Measurements from ENCODE around the gene MKNK2. TPM values are rescaled to one million over a fixed set of nuclear protein-coding genes. Genes with fewer than 3 reads are reported as not detected.
"Not testable (repeated sequence)": the region's sequence is repeated elsewhere in the genome, so short reads cannot be mapped to it uniquely, and the experiment has no call there.

Gene MKNK2
- total RNA-seq, 1 donor: 82.5 TPM

GRCh38 chr19:2034729-2035589 is 16.1 kb downstream of the MKNK2 start:
- Histone ChIP-seq H4K20me1 (ENCODE audit: insufficient read depth, low read length) (no peaks in the 10 kb centered on the region), H3K27ac (ENCODE audit: low read depth, low read length) (no peak overlapping the region), H3K4me3 (ENCODE audit: insufficient read depth, low read length) (no peak overlapping the region), H3K27me3 (ENCODE audit: insufficient read depth, low read length) (no peaks in the 10 kb centered on the region), H3K9me3 (ENCODE audit: low read depth, low read length) (peaks cover 4% of the 10 kb centered on the region), H3K36me3 (ENCODE audit: insufficient read depth, low read length) (peaks cover 15% of the 10 kb centered on the region), H3K4me1 (ENCODE audit: insufficient read depth, low read length) (peaks cover 12% of the 10 kb centered on the region), H2AFZ (ENCODE audit: low read length) (no peak overlapping the region), H3K4me2 (ENCODE audit: insufficient read depth, low read length) (no peak overlapping the region), H3K79me2 (ENCODE audit: insufficient read depth, low read length) (no peaks in the 10 kb centered on the region)
- TF ChIP-seq CTCF (IDR thresholded peaks at IDR 0.05; ENCODE audit: extremely low read depth, low read depth, low read length): no peak
- DNase-seq (ENCODE audit: insufficient read length, low spot score, missing footprints): peak; percentile 93

- DNase-seq (ENCODE audit: insufficient read length, low spot score, missing footprints): peak; percentile 59
- H3K4me2 ChIP-seq (ENCODE audit: insufficient read depth, low read length); H3K36me3 ChIP-seq (ENCODE audit: insufficient read depth, low read length); H3K27ac ChIP-seq (ENCODE audit: low read depth, low read length); H3K79me2 ChIP-seq (ENCODE audit: insufficient read depth, low read length); H2AFZ ChIP-seq (ENCODE audit: low read length); H4K20me1 ChIP-seq (ENCODE audit: insufficient read depth, low read length); H3K4me3 ChIP-seq (ENCODE audit: insufficient read depth, low read length); H3K9me3 ChIP-seq (ENCODE audit: low read depth, low read length); H3K27me3 ChIP-seq (ENCODE audit: insufficient read depth, low read length): not testable (repeated sequence)
- peaks cover 12% of the 10 kb centered on the region for H3K4me1 ChIP-seq (ENCODE audit: insufficient read depth, low read length)
Measured at GRCh38 chr19:2034253-2034652, 16.8 kb downstream of the MKNK2 start.

GRCh38 chr19:2033825-2034159 is 17.3 kb downstream of the MKNK2 start:
- H4K20me1 ChIP-seq (ENCODE audit: insufficient read depth, low read length): no peaks in the 10 kb centered on the region
- H3K4me1 ChIP-seq (ENCODE audit: insufficient read depth, low read length): peaks cover 13% of the 10 kb centered on the region
- H2AFZ ChIP-seq (ENCODE audit: low read length): no peak overlapping the region
- no peak for DNase-seq (ENCODE audit: insufficient read length, low spot score, missing footprints)
- H3K9me3 ChIP-seq (ENCODE audit: low read depth, low read length): peaks cover 4% of the 10 kb centered on the region
- no peak for TF ChIP-seq CTCF (IDR thresholded peaks at IDR 0.05; ENCODE audit: extremely low read depth, low read depth, low read length)
- H3K79me2 ChIP-seq (ENCODE audit: insufficient read depth, low read length): no peaks in the 10 kb centered on the region
- no peak overlapping the region for H3K27ac ChIP-seq (ENCODE audit: low read depth, low read length)
- no peaks in the 10 kb centered on the region for H3K27me3 ChIP-seq (ENCODE audit: insufficient read depth, low read length)
- no peak overlapping the region for H3K4me3 ChIP-seq (ENCODE audit: insufficient read depth, low read length)
- H3K4me2 ChIP-seq (ENCODE audit: insufficient read depth, low read length): no peak overlapping the region
- peaks cover 9% of the 10 kb centered on the region for H3K36me3 ChIP-seq (ENCODE audit: insufficient read depth, low read length)

- Histone ChIP-seq H2AFZ (ENCODE audit: low read length) (no peak overlapping the region), H3K9me3 (ENCODE audit: low read depth, low read length) (peaks cover 4% of the 10 kb centered on the region), H3K27ac (ENCODE audit: low read depth, low read length) (no peak overlapping the region), H3K4me3 (ENCODE audit: insufficient read depth, low read length) (no peak overlapping the region), H3K27me3 (ENCODE audit: insufficient read depth, low read length) (no peaks in the 10 kb centered on the region), H3K79me2 (ENCODE audit: insufficient read depth, low read length) (no peaks in the 10 kb centered on the region), H3K4me2 (ENCODE audit: insufficient read depth, low read length) (no peak overlapping the region), H3K36me3 (ENCODE audit: insufficient read depth, low read length) (peaks cover 6% of the 10 kb centered on the region), H3K4me1 (ENCODE audit: insufficient read depth, low read length) (peaks cover 17% of the 10 kb centered on the region), H4K20me1 (ENCODE audit: insufficient read depth, low read length) (no peaks in the 10 kb centered on the region)
- peak; percentile 55 for DNase-seq (ENCODE audit: insufficient read length, low spot score, missing footprints)
- no peak for TF ChIP-seq CTCF (IDR thresholded peaks at IDR 0.05; ENCODE audit: extremely low read depth, low read depth, low read length)
Measured at GRCh38 chr19:2033115-2033824, 17.8 kb downstream of the MKNK2 start.

Data from osteoblast (primary cell).